Activated naive CD8-positive, alpha-beta T cell treated with anti-CD3 and anti-CD28 coated beads, Interleukin-2, amount 50 U/mL, for 24 hours (primary cell): ENCODE data around the gene DEGS2.

Experiments
- ATAC-seq: fragments of 150-1000 bp; cut with Tn5 transposase; one replicate; pipeline ENCODE4 v1.10.0; 2021
- DNase-seq: peaks from one replicate; pipeline ENCODE4 v3.0.0; 2021
- H3K27ac Mint-ChIP-seq: one replicate; pipeline ENCODE4 v1.8.0; 2021; ENCODE audit warnings: mild to moderate bottlenecking, mixed read lengths
- H3K27me3 Mint-ChIP-seq: one replicate; pipeline ENCODE4 v1.8.0; 2021; ENCODE audit warnings: mixed read lengths
- H3K36me3 Mint-ChIP-seq: one replicate; pipeline ENCODE4 v1.8.0; 2021; ENCODE audit warnings: low read depth, mixed read lengths
- H3K4me1 Mint-ChIP-seq: one replicate; pipeline ENCODE4 v1.8.0; 2021; ENCODE audit warnings: mixed read lengths
- H3K4me3 Mint-ChIP-seq: one replicate; pipeline ENCODE4 v1.8.0; 2021; ENCODE audit warnings: mild to moderate bottlenecking, moderate library complexity, mixed read lengths
- H3K9me3 Mint-ChIP-seq: one replicate; pipeline ENCODE4 v1.8.0; 2021; ENCODE audit warnings: mixed read lengths

The DEGS2 gene

GRCh38 chr14:100137173-100137572 is 22.3 kb downstream of the DEGS2 start:
- H3K4me1 Mint-ChIP-seq, result no peaks in the 10 kb centered on the region
- no peak for DNase-seq
- peaks cover 21% of the 10 kb centered on the region for H3K36me3 Mint-ChIP-seq
- H3K4me3 Mint-ChIP-seq, result no peak overlapping the region
- ATAC-seq, result no peak
- no peaks in the 10 kb centered on the region for H3K9me3 Mint-ChIP-seq
- H3K27me3 Mint-ChIP-seq, result no peaks in the 10 kb centered on the region
- H3K27ac Mint-ChIP-seq, result no peak overlapping the region

- H3K4me1 Mint-ChIP-seq, result no peaks in the 10 kb centered on the region
- ATAC-seq, result no peak
- no peaks in the 10 kb centered on the region for H3K9me3 Mint-ChIP-seq
- no peaks in the 10 kb centered on the region for H3K27me3 Mint-ChIP-seq
- H3K36me3 Mint-ChIP-seq, result peaks cover 26% of the 10 kb centered on the region
- no peak for DNase-seq
- peak overlapping the region; percentile 49 for H3K27ac Mint-ChIP-seq
- H3K4me3 Mint-ChIP-seq, result no peak overlapping the region
Observed at GRCh38 chr14:100135784-100136183, 23.7 kb downstream of the DEGS2 start.

GRCh38 chr14:100135073-100135472 is 24.4 kb downstream of the DEGS2 start:
- Mint-ChIP-seq H3K4me1 (no peaks in the 10 kb centered on the region), H3K27ac (peak overlapping the region; percentile 49), H3K27me3 (no peaks in the 10 kb centered on the region), H3K36me3 (peaks cover 27% of the 10 kb centered on the region), H3K4me3 (no peak overlapping the region), H3K9me3 (no peaks in the 10 kb centered on the region)
- ATAC-seq (no peak), DNase-seq (no peak)

- Mint-ChIP-seq H3K27ac (no peak overlapping the region), H3K27me3 (no peaks in the 10 kb centered on the region), H3K4me1 (no peaks in the 10 kb centered on the region), H3K9me3 (no peaks in the 10 kb centered on the region), H3K4me3 (no peak overlapping the region), H3K36me3 (peaks cover 29% of the 10 kb centered on the region)
- no peak for DNase-seq
- ATAC-seq, result no peak
Observed at GRCh38 chr14:100134586-100134985, 24.9 kb downstream of the DEGS2 start.

- Mint-ChIP-seq H3K4me1 (no peaks in the 10 kb centered on the region), H3K27ac (no peak overlapping the region), H3K27me3 (no peaks in the 10 kb centered on the region), H3K36me3 (peaks cover 22% of the 10 kb centered on the region), H3K9me3 (no peaks in the 10 kb centered on the region), H3K4me3 (no peak overlapping the region)
- DNase-seq, result no peak
- no peak for ATAC-seq
Observed at GRCh38 chr14:100132903-100133510, 26.4 kb downstream of the DEGS2 start.

- Mint-ChIP-seq H3K4me3 (no peak overlapping the region), H3K9me3 (no peaks in the 10 kb centered on the region), H3K27ac (no peak overlapping the region), H3K4me1 (no peaks in the 10 kb centered on the region), H3K36me3 (peaks cover 27% of the 10 kb centered on the region), H3K27me3 (no peaks in the 10 kb centered on the region)
- DNase-seq, result no peak
- no peak for ATAC-seq
Observed at GRCh38 chr14:100132161-100132902, 27.1 kb downstream of the DEGS2 start.

- no peaks in the 10 kb centered on the region for H3K4me1 Mint-ChIP-seq
- no peaks in the 10 kb centered on the region for H3K27me3 Mint-ChIP-seq
- no peaks in the 10 kb centered on the region for H3K9me3 Mint-ChIP-seq
- H3K27ac Mint-ChIP-seq, result peak overlapping the region; percentile 72
- no peak for ATAC-seq
- DNase-seq, result no peak
- peaks cover 28% of the 10 kb centered on the region for H3K36me3 Mint-ChIP-seq
- no peak overlapping the region for H3K4me3 Mint-ChIP-seq
Observed at GRCh38 chr14:100131181-100131580, 28.3 kb downstream of the DEGS2 start.

GRCh38 chr14:100130521-100130920 is 28.9 kb downstream of the DEGS2 start:
- ATAC-seq, result no peak
- Mint-ChIP-seq H3K27ac (peak overlapping the region; percentile 72), H3K36me3 (peaks cover 28% of the 10 kb centered on the region), H3K4me3 (no peak overlapping the region), H3K9me3 (no peaks in the 10 kb centered on the region), H3K27me3 (no peaks in the 10 kb centered on the region), H3K4me1 (no peaks in the 10 kb centered on the region)
- no peak for DNase-seq

- ATAC-seq (no peak), DNase-seq (no peak)
- Mint-ChIP-seq H3K4me1 (no peaks in the 10 kb centered on the region), H3K9me3 (no peaks in the 10 kb centered on the region), H3K4me3 (no peak overlapping the region), H3K36me3 (peaks cover 28% of the 10 kb centered on the region), H3K27me3 (no peaks in the 10 kb centered on the region), H3K27ac (no peak overlapping the region)
Observed at GRCh38 chr14:100129161-100129589, 30.3 kb downstream of the DEGS2 start.

GRCh38 chr14:100128688-100129087 is 30.8 kb downstream of the DEGS2 start:
- Mint-ChIP-seq H3K9me3 (no peaks in the 10 kb centered on the region), H3K4me1 (no peaks in the 10 kb centered on the region), H3K27ac (no peak overlapping the region), H3K4me3 (no peak overlapping the region), H3K36me3 (peaks cover 30% of the 10 kb centered on the region), H3K27me3 (no peaks in the 10 kb centered on the region)
- DNase-seq (no peak), ATAC-seq (no peak)

- Mint-ChIP-seq H3K36me3 (peaks cover 27% of the 10 kb centered on the region), H3K27me3 (no peaks in the 10 kb centered on the region), H3K9me3 (no peaks in the 10 kb centered on the region), H3K4me1 (no peaks in the 10 kb centered on the region), H3K27ac (peak overlapping the region; percentile 36), H3K4me3 (no peak overlapping the region)
- DNase-seq (no peak), ATAC-seq (no peak)
Observed at GRCh38 chr14:100127853-100128455, 31.5 kb downstream of the DEGS2 start.

GRCh38 chr14:100126401-100126800 is 33.0 kb downstream of the DEGS2 start:
- H3K4me3 Mint-ChIP-seq, result no peak overlapping the region
- no peaks in the 10 kb centered on the region for H3K4me1 Mint-ChIP-seq
- peaks cover 24% of the 10 kb centered on the region for H3K36me3 Mint-ChIP-seq
- H3K27ac Mint-ChIP-seq, result no peak overlapping the region
- no peaks in the 10 kb centered on the region for H3K9me3 Mint-ChIP-seq
- DNase-seq, result no peak
- no peaks in the 10 kb centered on the region for H3K27me3 Mint-ChIP-seq
- no peak for ATAC-seq

GRCh38 chr14:100124551-100125088 is 34.8 kb downstream of the DEGS2 start:
- H3K36me3 Mint-ChIP-seq, result peaks cover 19% of the 10 kb centered on the region
- peaks cover 3% of the 10 kb centered on the region for H3K4me1 Mint-ChIP-seq
- H3K27ac Mint-ChIP-seq, result peak overlapping the region; percentile 60
- no peaks in the 10 kb centered on the region for H3K27me3 Mint-ChIP-seq
- H3K9me3 Mint-ChIP-seq, result no peaks in the 10 kb centered on the region
- ATAC-seq (no peak), DNase-seq (no peak)
- no peak overlapping the region for H3K4me3 Mint-ChIP-seq

GRCh38 chr14:100123618-100124017 is 35.8 kb downstream of the DEGS2 start:
- no peak for DNase-seq
- H3K27ac Mint-ChIP-seq, result no peak overlapping the region
- no peaks in the 10 kb centered on the region for H3K9me3 Mint-ChIP-seq

More at GRCh38 chr14:100123618-100124017, 35.8 kb downstream of the DEGS2 start:
- ATAC-seq, result no peak
- no peaks in the 10 kb centered on the region for H3K27me3 Mint-ChIP-seq
- peaks cover 19% of the 10 kb centered on the region for H3K36me3 Mint-ChIP-seq
- no peak overlapping the region for H3K4me3 Mint-ChIP-seq
- peaks cover 8% of the 10 kb centered on the region for H3K4me1 Mint-ChIP-seq
